ENCODE data around the gene FZD2.

FZD2 gene

DNA sequence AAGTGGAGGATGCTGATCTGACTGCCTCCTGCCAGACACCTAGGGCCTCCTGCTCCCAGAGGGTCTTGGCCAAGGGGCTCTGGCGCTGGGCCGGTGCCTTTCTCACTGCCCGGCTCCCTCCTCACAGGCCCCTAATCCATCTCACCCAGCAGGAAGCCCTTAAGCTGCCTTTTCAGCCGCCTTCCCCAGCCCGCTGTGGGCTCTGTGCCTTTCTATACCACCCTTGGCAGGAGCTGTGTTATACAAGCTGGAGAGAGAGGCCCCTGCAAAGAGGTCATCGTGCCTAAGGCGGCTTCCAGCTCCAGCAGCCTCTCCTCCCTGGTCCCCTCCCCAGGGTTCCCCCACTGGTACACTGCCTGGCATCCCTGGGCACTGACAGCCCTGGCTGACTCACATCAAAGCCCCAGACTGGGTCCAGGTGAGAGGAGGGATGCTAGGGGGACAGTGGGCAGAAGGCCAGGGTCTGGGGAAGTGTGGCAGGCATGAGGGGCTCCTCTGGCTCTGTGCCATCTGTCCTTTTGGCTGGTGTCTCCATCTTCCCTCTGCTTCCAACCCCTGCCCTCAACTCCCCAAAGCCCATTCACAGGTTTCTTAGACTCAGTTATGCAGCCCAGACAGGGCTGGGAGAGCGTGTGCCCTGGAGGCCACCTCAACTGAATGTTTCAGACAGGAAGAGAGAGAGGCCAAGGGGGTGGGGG is 15.3 kb upstream of the FZD2 start:
- no peak overlapping the region for H3K4me3 ChIP-seq (ENCODE audit: low read depth, low read length)
- DNase-seq (ENCODE audit: low read depth), result no peak

DNA sequence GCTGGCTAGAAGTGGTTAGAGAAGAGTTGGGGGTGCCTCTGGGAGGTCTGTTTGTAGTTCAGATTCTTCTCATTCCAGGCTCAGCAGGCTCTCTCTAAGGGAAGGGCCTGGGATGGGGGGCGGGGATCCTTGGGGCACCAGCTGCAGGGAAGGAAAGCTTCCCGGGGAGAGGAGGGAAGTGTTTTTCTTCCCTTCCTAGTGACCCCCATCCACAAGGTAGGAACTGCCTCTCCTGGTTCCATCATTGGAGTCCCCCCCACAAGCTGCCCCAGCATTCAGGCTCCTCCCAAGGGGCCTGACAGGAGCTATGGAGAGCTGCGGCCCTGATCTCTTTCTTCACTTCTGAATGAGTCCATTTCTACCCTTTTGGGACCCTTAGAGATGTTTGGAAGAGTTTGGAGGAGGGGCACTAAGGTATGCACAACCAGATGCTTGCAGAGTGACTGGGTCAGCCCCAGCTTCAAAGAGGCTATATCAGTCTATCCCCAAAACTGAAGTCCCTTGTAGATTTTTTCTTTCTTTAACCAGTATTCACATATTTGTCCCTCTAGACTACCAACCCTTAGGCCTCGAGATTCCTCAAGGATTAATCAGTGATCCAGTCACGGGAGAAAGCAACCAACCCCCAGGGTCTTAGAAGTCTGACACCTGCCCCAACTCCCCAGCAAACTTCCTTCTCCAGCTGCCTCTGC is 13.9 kb upstream of the FZD2 start:
- DNase-seq (ENCODE audit: low read depth), result no peak
- TF ChIP-seq, protein P1, sequence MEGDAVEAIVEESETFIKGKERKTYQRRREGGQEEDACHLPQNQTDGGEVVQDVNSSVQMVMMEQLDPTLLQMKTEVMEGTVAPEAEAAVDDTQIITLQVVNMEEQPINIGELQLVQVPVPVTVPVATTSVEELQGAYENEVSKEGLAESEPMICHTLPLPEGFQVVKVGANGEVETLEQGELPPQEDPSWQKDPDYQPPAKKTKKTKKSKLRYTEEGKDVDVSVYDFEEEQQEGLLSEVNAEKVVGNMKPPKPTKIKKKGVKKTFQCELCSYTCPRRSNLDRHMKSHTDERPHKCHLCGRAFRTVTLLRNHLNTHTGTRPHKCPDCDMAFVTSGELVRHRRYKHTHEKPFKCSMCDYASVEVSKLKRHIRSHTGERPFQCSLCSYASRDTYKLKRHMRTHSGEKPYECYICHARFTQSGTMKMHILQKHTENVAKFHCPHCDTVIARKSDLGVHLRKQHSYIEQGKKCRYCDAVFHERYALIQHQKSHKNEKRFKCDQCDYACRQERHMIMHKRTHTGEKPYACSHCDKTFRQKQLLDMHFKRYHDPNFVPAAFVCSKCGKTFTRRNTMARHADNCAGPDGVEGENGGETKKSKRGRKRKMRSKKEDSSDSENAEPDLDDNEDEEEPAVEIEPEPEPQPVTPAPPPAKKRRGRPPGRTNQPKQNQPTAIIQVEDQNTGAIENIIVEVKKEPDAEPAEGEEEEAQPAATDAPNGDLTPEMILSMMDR (IDR thresholded peaks at IDR 0.05; ENCODE audit: low read depth, low read length, missing control alignments), result no peak
- H3K4me3 ChIP-seq (ENCODE audit: low read depth, low read length), result no peak overlapping the region

More for the DNA sequence above, 15.3 kb upstream of the FZD2 start:
- TF ChIP-seq, protein P1 (IDR thresholded peaks at IDR 0.05; ENCODE audit: low read depth, low read length, missing control alignments), result no peak

DNA sequence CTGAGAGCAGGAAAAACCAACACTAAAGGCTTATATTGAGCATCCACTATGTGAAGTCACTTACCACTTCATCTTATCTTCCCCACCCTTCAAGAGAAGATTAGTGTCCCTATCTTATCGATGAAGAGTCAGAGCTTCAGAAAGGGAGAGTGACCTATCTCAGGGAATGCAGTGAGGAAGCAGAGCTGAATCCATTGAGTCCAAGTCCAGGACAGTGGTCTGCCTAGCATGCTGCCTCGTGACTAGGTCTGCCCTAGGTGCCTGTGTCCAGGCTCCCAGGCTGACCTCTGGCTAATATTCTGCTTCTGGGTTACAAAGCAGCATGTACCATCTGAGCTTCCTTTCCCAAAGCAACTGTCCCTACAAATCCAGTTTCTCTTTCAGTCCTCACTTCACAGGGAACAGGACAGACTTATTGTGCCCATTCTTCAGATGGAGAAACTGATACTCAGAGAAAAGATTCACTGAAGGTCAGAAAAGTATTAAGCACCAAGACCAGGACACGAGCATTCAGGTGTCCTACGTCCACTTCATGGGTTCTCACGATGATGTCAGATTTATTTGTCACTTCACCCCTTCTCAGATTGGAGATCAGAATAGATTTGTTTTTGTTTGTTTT is 13.3 kb upstream of the FZD2 start:
- TF ChIP-seq, protein P1 (IDR thresholded peaks at IDR 0.05; ENCODE audit: low read depth, low read length, missing control alignments), result no peak
- H3K4me3 ChIP-seq (ENCODE audit: low read depth, low read length), result no peak overlapping the region
- DNase-seq (ENCODE audit: low read depth), result no peak

DNA sequence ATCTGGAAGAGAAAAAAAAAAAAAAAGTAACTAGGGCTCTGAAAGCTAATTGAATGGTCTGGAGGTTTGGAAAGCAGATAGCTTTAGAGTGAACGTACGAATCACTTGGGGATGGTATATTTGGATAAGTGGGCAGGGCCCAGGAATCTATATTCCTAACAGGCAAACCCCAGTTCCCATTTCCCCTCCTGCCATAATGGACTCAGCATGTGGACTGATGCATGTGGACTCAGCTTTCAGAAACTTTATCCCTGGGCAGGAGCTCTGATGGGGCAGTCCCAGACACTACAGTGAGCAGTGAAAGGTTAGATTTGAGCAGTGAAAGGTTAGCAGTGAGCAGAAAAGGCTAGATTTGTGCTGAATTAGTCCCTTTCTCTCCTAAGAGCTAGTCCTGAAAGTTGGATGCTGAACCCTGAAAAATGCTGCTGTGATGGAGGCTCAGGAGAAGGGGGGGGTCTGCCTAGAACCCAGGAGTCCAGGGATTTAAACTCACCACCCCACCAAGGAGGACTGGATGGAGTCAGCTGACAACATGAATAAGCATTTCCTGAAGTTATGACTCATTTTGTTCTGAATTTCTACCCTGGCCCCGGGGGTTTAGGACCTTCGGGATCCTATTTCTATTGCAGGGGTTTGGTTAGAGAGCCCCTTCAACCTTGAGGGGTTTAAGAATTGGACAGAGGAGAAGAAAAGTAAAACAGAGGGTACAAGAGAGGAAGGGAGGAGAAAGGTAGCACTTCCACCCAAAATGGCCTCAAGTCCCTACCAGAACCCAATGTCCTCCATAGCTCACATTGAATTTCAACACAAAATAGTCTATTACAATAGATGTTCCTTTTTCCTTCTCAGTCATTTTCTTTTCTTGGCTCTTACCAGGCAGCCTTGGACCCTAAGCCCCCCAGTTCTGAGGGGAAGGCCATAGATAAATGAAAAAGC is 10.3 kb upstream of the FZD2 start:
- H3K4me3 ChIP-seq (ENCODE audit: low read depth, low read length), result no peak overlapping the region
- DNase-seq (ENCODE audit: low read depth), result no peak
- TF ChIP-seq, protein P1 (IDR thresholded peaks at IDR 0.05; ENCODE audit: low read depth, low read length, missing control alignments), result no peak

DNA sequence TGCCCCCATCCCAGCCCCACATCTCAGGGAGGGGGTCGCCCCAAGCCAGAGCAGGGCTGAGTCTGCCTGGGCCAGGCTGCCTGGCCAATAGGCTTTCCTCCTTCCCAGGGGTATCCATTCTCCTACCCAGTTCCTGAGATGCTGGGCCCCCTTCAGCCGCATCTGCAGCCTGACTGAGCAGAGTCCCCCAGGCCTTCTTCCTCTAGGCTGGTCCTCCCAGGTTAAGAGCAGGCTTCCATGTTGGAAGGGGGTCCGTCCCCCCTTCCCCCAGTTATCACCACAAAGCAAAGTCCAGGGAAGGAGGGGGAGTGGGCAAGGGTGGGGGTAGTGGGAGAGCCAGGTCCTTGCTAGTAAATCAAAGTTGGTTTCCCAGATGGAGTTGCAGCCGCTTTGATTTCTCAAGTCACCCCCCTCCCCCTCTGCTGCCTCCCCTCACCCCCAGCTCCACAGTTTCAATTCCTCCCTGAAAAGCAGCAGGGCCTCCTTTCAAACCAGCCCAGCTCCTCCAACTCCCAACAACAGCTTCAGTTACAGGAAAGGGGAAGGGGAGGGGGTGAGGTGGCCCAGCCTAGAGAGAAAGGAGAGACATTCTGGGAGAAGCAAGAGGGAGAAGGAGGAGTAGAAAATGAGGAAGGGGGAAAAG is 9.5 kb upstream of the FZD2 start:
- H3K4me3 ChIP-seq (ENCODE audit: low read depth, low read length), result no peak overlapping the region
- TF ChIP-seq, protein P1 (IDR thresholded peaks at IDR 0.05; ENCODE audit: low read depth, low read length, missing control alignments), result no peak
- DNase-seq (ENCODE audit: low read depth), result no peak
